Lower leg skin (tissue), 4 donors: ENCODE results near the gene AACS. TPM values are rescaled to one million over a fixed set of nuclear protein-coding genes. Genes with fewer than 3 reads are reported as not detected.
"Not testable (repeated sequence)": the region's sequence is repeated elsewhere in the genome, so short reads cannot be mapped to it uniquely, and the experiment has no call there.

Source experiments
- DNase-seq, 2 donors: peaks; one replicate each; pipeline ENCODE4 v3.0.0-alpha.2; 2019; ENCODE audit warnings: low spot score in 2 of 2
- H3K4me3 ChIP-seq: fragments of 200-600 bp; sonication (generic); 2 replicates; pipeline ENCODE4 v1.5.1; 2017; ENCODE audit warnings: mild to moderate bottlenecking, low read depth; ENCODE audit not compliant: poor library complexity, severe bottlenecking
- CTCF ChIP-seq, 3 donors: fragments of 450-650 bp; IDR thresholded peaks; one replicate each; pipeline ENCODE4 v1.5.1; 2016; ENCODE audit warnings: antibody characterized with exemption in 3 of 3, mild to moderate bottlenecking in 3 of 3, moderate library complexity in 2 of 3
- POLR2A ChIP-seq, 2 donors: fragments of 450-650 bp; IDR thresholded peaks; one replicate each; pipeline ENCODE4 v1.6.1; 2016 to 2017; ENCODE audit warnings: antibody characterized with exemption in 2 of 2, mild to moderate bottlenecking in 1 of 2, moderate library complexity in 1 of 2
- WGBS, 2 donors: methylation state at CpG; one replicate each; pipeline ENCODE4 v1.1.5; 2018; 5-methylcytosine and 5-hydroxymethylcytosine counted together
- intact Hi-C: fragments of 100-400 bp; cut with DNase I; formaldehyde crosslinking; loops from one replicate; pipeline ENCODE4 v1.15.0; 2023; ENCODE audit warnings: low total_unique reads
- total RNA-seq, 4 donors: library from RNA; depleted of rRNA; stranded (reverse); fragments of >200 nt; gene quantifications; one replicate each; pipeline ENCODE4 v1.1.0, GENCODE V29; 2016

AACS gene
- total RNA-seq, 4 donors from 2014 or later = 63.5 to 83.8 (median 71.4) TPM

GRCh38 chr12:125137766-125138344, 72.6 kb downstream of the AACS start:
- WGBS, 2 donors = 84 to 87% methylated on average over 17 of the region's 17 CpGs
- no peak for DNase-seq
- intact Hi-C loops = no loop called here
- TF ChIP-seq POLR2A (IDR thresholded peaks at IDR 0.05) (no peak), CTCF (IDR thresholded peaks at IDR 0.05) (no peak)
- H3K4me3 ChIP-seq = no peak overlapping the region

GRCh38 chr12:125140279-125141209, 75.3 kb downstream of the AACS start:
- DNase-seq = no peak
- WGBS, 2 donors = 59 to 70% methylated on average over 22 of the region's 22 CpGs
- intact Hi-C loops = no loop called here
- TF ChIP-seq CTCF (IDR thresholded peaks at IDR 0.05) (no peak), POLR2A (IDR thresholded peaks at IDR 0.05) (no peak)
- H3K4me3 ChIP-seq = no peak overlapping the region

GRCh38 chr12:125141210-125141573, 76.0 kb downstream of the AACS start:
- intact Hi-C loops, H3K4me3 ChIP-seq, DNase-seq: not testable (repeated sequence)
- 87 to 92% methylated on average over 11 of the region's 11 CpGs for WGBS, 2 donors

GRCh38 chr12:125142601-125143000, 77.4 kb downstream of the AACS start:
- TF ChIP-seq POLR2A (IDR thresholded peaks at IDR 0.05) (no peak), CTCF (IDR thresholded peaks at IDR 0.05) (no peak)
- peak; percentile 43 to 90 for DNase-seq
- intact Hi-C loops = no loop called here
- no peak overlapping the region for H3K4me3 ChIP-seq
- 52 to 60% methylated on average over 9 of the region's 9 CpGs for WGBS, 2 donors

- no peak for DNase-seq
- 32 to 33% methylated on average over 7 to 9 of the region's 9 CpGs for WGBS, 2 donors
- intact Hi-C loops = no loop called here
- no peak for TF ChIP-seq CTCF (IDR thresholded peaks at IDR 0.05)
- TF ChIP-seq POLR2A (IDR thresholded peaks at IDR 0.05) = no peak
- no peak overlapping the region for H3K4me3 ChIP-seq
Observed at GRCh38 chr12:125143491-125143890, 78.3 kb downstream of the AACS start.

- H3K4me3 ChIP-seq = no peak overlapping the region
- TF ChIP-seq POLR2A (IDR thresholded peaks at IDR 0.05) = no peak
- TF ChIP-seq CTCF (IDR thresholded peaks at IDR 0.05) = no peak
- DNase-seq = no peak
- 70 to 75% methylated on average over 12 of the region's 12 CpGs for WGBS, 2 donors
- intact Hi-C loops = loop anchor here (5.0 kb wide), 1 partner anchor 233 kb away; the partner anchor contains the start of gene UBC
Observed at GRCh38 chr12:125145196-125145595, 80.0 kb downstream of the AACS start.
